ENCODE measurements around the gene CD200R1L.

DNA sequence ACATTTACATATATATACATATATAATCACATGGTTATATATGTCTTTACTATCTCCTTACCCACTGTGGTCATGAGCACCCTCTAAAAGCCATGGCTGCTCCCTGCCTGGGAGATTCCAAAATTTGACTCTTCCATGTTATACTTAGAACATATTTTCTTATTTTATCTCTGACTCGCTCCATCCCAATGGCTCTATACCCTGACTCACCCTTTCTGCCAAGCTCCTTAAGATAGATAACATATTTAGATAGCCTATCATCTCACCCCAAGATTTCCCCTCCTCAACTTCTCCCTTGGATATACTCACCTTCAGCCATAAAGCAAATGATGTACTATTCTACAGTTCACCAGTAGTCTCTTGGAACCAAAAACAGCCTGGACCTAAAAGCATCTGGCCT, 65.1 kb downstream of the CD200R1L start:
- TF ChIP-seq POLR2A (IDR thresholded peaks at IDR 0.05) (no peak), POLR2AphosphoS5 (IDR thresholded peaks at IDR 0.05) (no peak)
- TF ChIP-seq, protein P1, sequence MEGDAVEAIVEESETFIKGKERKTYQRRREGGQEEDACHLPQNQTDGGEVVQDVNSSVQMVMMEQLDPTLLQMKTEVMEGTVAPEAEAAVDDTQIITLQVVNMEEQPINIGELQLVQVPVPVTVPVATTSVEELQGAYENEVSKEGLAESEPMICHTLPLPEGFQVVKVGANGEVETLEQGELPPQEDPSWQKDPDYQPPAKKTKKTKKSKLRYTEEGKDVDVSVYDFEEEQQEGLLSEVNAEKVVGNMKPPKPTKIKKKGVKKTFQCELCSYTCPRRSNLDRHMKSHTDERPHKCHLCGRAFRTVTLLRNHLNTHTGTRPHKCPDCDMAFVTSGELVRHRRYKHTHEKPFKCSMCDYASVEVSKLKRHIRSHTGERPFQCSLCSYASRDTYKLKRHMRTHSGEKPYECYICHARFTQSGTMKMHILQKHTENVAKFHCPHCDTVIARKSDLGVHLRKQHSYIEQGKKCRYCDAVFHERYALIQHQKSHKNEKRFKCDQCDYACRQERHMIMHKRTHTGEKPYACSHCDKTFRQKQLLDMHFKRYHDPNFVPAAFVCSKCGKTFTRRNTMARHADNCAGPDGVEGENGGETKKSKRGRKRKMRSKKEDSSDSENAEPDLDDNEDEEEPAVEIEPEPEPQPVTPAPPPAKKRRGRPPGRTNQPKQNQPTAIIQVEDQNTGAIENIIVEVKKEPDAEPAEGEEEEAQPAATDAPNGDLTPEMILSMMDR (IDR thresholded peaks at IDR 0.05 in 8 of 11, conservative IDR thresholded peaks at IDR 0.05 in 3 of 11): no peak

Data from spleen (tissue), 7 donors.